K562 (cell line): ENCODE measurements around the gene SOX12. TPM values are rescaled to one million over a fixed set of nuclear protein-coding genes. Genes with fewer than 3 reads are reported as not detected.

Experiments
- ATAC-seq: fragments of 200-7000 bp; cut with Tn5 transposase; 3 replicates; pipeline ENCODE4 v1.9.1; 2020; ENCODE audit warnings: moderate library complexity
- BruUV-seq: library from RNA; stranded (reverse); fragments of 400-500 nt; replicated peaks from 2 replicates; lab custom pipeline; 2021; lab: Mats Ljungman, UMichigan
- CTCF ChIA-PET: fragments of 300-600 bp; formaldehyde crosslinking; extraction: SDS; loops from one replicate; lab custom pipeline; 2021; ENCODE audit warnings: low intra/inter-chr PET ratio; lab: Yijun Ruan, JAX
- POLR2A ChIA-PET: fragments of 300-600, 350-650 bp; sonication (Branson Sonifier 250); formaldehyde crosslinking; extraction: SDS; loops from one replicate; lab custom pipeline; 2021; ENCODE audit warnings: antibody characterized with exemption, inconsistent platforms; lab: Yijun Ruan, JAX
- DNase-seq, 4 experiments: peaks; one replicate each; pipeline versions ENCODE4 v3.0.0 to v3.0.0-alpha.2; 2011 to 2018; ENCODE audit warnings: low spot score in 3 of 4, mixed read lengths in 3 of 4; ENCODE audit errors: extremely low read depth in 1 of 4
- FAIRE-seq: peaks from 2 replicates; lab custom pipeline; 2011; peaks lifted over from hg19 to GRCh38; lab: Jason Lieb, UNC
- H2AFZ ChIP-seq: 2 replicates; pipeline ENCODE4 v1.6.0; 2011; ENCODE audit warnings: low read depth, low read length, control low read depth, inconsistent platforms
- H3K27ac ChIP-seq: fragments of 200-600 bp; 3 replicates; pipeline ENCODE4 v1.8.0; 2011; ENCODE audit warnings: low read depth, mild to moderate bottlenecking, control low read depth, inconsistent platforms, low read length, moderate library complexity, mixed read lengths; ENCODE audit errors: extremely low read depth
- H3K27me3 ChIP-seq, 2 experiments: fragments of 300-600 bp in 1 of 2; 2 replicates in 1 of 2; 3 replicates in 1 of 2; pipeline versions ENCODE4 v1.6.0 to v1.8.0; 2011; ENCODE audit warnings: inconsistent platforms in 2 of 2, low read length in 2 of 2, mild to moderate bottlenecking in 1 of 2, mixed read lengths in 1 of 2, moderate library complexity in 1 of 2; ENCODE audit not compliant: control insufficient read depth in 2 of 2, insufficient read depth in 2 of 2
- H3K36me3 ChIP-seq: fragments of 300-600 bp; 3 replicates; pipeline ENCODE4 v1.8.0; 2011; ENCODE audit warnings: mild to moderate bottlenecking, low read length, inconsistent platforms; ENCODE audit not compliant: control insufficient read depth, insufficient read depth
- H3K4me1 ChIP-seq, 2 experiments: fragments of 200-600 bp in 1 of 2; replicated peaks in 1 of 2; 2 replicates in 1 of 2; 3 replicates in 1 of 2; pipeline versions ENCODE4 v1.5.1 to v1.8.0; 2011; ENCODE audit warnings: inconsistent platforms in 2 of 2, low read length in 2 of 2, mild to moderate bottlenecking in 1 of 2, mixed read lengths in 1 of 2, moderate library complexity in 1 of 2; ENCODE audit not compliant: control insufficient read depth in 2 of 2, insufficient read depth in 2 of 2
- H3K4me2 ChIP-seq: 2 replicates; pipeline ENCODE4 v1.6.1; 2011; ENCODE audit warnings: low read length, control low read depth, inconsistent platforms, mixed read lengths; ENCODE audit not compliant: insufficient read depth
- H3K4me3 ChIP-seq: fragments of 200-600 bp; sonication (generic), shearing (Covaris generic); 2 replicates; pipeline ENCODE4 v1.5.1; 2016; ENCODE audit warnings: control low read depth, inconsistent platforms
- H3K79me2 ChIP-seq: fragments of 200-600 bp; 3 replicates; pipeline ENCODE4 v1.8.0; 2011; ENCODE audit warnings: low read length, inconsistent platforms; ENCODE audit not compliant: control insufficient read depth, insufficient read depth
- H3K9ac ChIP-seq, 2 experiments: 2 replicates each; pipeline versions ENCODE4 v1.6.0 to v1.6.1; 2011; ENCODE audit warnings: low read depth in 2 of 2, low read length in 2 of 2, control low read depth in 1 of 2, inconsistent platforms in 1 of 2, mild to moderate bottlenecking in 1 of 2, mixed read lengths in 1 of 2; ENCODE audit not compliant: insufficient read depth in 1 of 2
- H3K9me1 ChIP-seq: one replicate; pipeline ENCODE4 v1.6.0; 2011; ENCODE audit warnings: inconsistent platforms, mild to moderate bottlenecking, low read length, moderate library complexity; ENCODE audit not compliant: control insufficient read depth, insufficient read depth
- H3K9me3 ChIP-seq: replicated peaks from 2 replicates; pipeline ENCODE4 v1.5.1; 2011; ENCODE audit warnings: low read depth, low read length, inconsistent platforms; ENCODE audit not compliant: control insufficient read depth, insufficient read depth
- H4K20me1 ChIP-seq: replicated peaks from 2 replicates; pipeline ENCODE4 v1.6.1; 2011; ENCODE audit warnings: low read length, inconsistent platforms, mixed read lengths; ENCODE audit not compliant: control insufficient read depth, insufficient read depth
- BRF2 ChIP-seq: IDR thresholded peaks from 3 replicates; pipeline ENCODE4 v1.6.1; 2011; ENCODE audit warnings: borderline replicate concordance, mild to moderate bottlenecking; ENCODE audit not compliant: insufficient read length, insufficient read depth
- ELF4 ChIP-seq: fragments of 450-650 bp; formaldehyde crosslinking; IDR thresholded peaks from 2 replicates; pipeline ENCODE4 v1.4.0; 2022; ENCODE audit warnings: missing genetic modification characterization
- FUS ChIP-seq: fragments of 200-400 bp; formaldehyde crosslinking; optimal IDR thresholded peaks from 2 replicates; pipeline ENCODE3; 2017; ENCODE audit warnings: low read depth, low read length
- GTF2E2 ChIP-seq: fragments of 200-800 bp; sonication (Bioruptor generic); IDR thresholded peaks from 2 replicates; pipeline ENCODE4 v1.6.1; 2016; ENCODE audit warnings: missing genetic modification characterization, missing compliant biosample characterization
- KDM2B ChIP-seq: fragments of 250-450 bp; sonication (Bioruptor Pico); IDR thresholded peaks from 2 replicates; pipeline ENCODE4 v1.8.0; 2021; ENCODE audit warnings: mild to moderate bottlenecking, moderate library complexity
- RBFOX2 ChIP-seq: fragments of 200-400 bp; formaldehyde crosslinking; IDR thresholded peaks from 2 replicates; pipeline ENCODE4 v1.6.1; 2017; ENCODE audit warnings: low read depth, mild to moderate bottlenecking, low read length, moderate library complexity
- SMAD3 ChIP-seq: fragments of 450-650 bp; formaldehyde crosslinking; conservative IDR thresholded peaks from 2 replicates; pipeline ENCODE4 v1.4.0; 2020; ENCODE audit warnings: mild to moderate bottlenecking
- SMC3 ChIP-seq: conservative IDR thresholded peaks from 2 replicates; pipeline ENCODE4 v1.6.1; 2011; ENCODE audit warnings: low read depth, low read length, improper control_type of control experiment; ENCODE audit not compliant: insufficient read depth
- TAF1 ChIP-seq: IDR thresholded peaks from 2 replicates; pipeline ENCODE4 v1.6.1; 2011; ENCODE audit warnings: mild to moderate bottlenecking, low read length, moderate library complexity; ENCODE audit not compliant: insufficient read depth, control insufficient read depth, severe bottlenecking; ENCODE audit errors: extremely low read depth
- ZBTB17 ChIP-seq: fragments of 450-650 bp; formaldehyde crosslinking; IDR thresholded peaks from 2 replicates; pipeline ENCODE4 v1.4.0; 2020; ENCODE audit warnings: mild to moderate bottlenecking
- ZNF589 ChIP-seq: fragments of 200-800 bp; sonication (Bioruptor generic); IDR thresholded peaks from 2 replicates; pipeline ENCODE4 v1.6.1; 2016; ENCODE audit warnings: low read depth, missing genetic modification characterization, missing compliant biosample characterization
- ZNF592 ChIP-seq: fragments of 450-650 bp; IDR thresholded peaks from 2 replicates; pipeline ENCODE4 v1.6.1; 2017; ENCODE audit warnings: antibody characterized with exemption, mild to moderate bottlenecking
- WGBS: fragments of 100-300 bp; shearing (Covaris generic); methylation state at CpG from one replicate; pipeline ENCODE4 v1.1.6; 2016; ENCODE audit warnings: low coverage, mixed read lengths; ENCODE audit not compliant: insufficient coverage; ENCODE audit errors: missing lambda C conversion rate; 5-methylcytosine and 5-hydroxymethylcytosine counted together
- in situ Hi-C: fragments of 300-500 bp; cut with MboI; formaldehyde crosslinking; loops from 4 replicates; pipeline ENCODE4 v1.15.0; 2018; ENCODE audit warnings: inconsistent platforms, mixed read lengths
- intact Hi-C: fragments of 100-400 bp; cut with micrococcal nuclease; formaldehyde crosslinking; loops from 2 replicates; pipeline ENCODE4 v1.14.2; 2022
- polyA plus RNA-seq, 8 experiments: library from polyadenylated mRNA; depleted of rRNA in 4 of 8; stranded (reverse) in 5 of 8; unstranded in 3 of 8; fragments of >200 nt; fragmentation: Nextera tagmentation in 2 of 8; fragmentation: Illumina TruSeq in 1 of 8; extraction: Ambion mirVana in 2 of 8; extraction: Trizol in 1 of 8; gene quantifications; 2 replicates each; pipeline versions ENCODE4 v1.2.1 to v1.2.3, GENCODE V29; 2011 to 2014; ENCODE audit warnings: inconsistent platforms in 1 of 8, missing spikeins in 1 of 8
- total RNA-seq, 7 experiments: library from RNA; depleted of rRNA in 6 of 7; stranded (reverse); fragments of >200 nt in 6 of 7; fragmentation: Illumina TruSeq in 2 of 7; extraction: Trizol in 2 of 7; gene quantifications; 2 replicates each; pipeline versions ENCODE4 v1.2.1 to v1.2.3, GENCODE V29; 2011 to 2021; ENCODE audit warnings: low replicate concordance in 1 of 7

SOX12 gene
- total and polyA plus RNA-seq, 9 of the 15 experiments (the other 6 are each of a cell fraction or from before 2014, with no cell fraction given) = 0.42 to 26.3 (median 2.6) TPM

- TF ChIP-seq KDM2B (CRISPR knock-in tag) (no peak), GTF2E2 (tag) (0 out of 2 replicates have a peak, but pooled peaks have one; percentile 39), FUS (peak; percentile 31), SMAD3 (CRISPR knock-in tag) (no peak), TAF1 (peak; percentile 43), SMC3 (no peak), ELF4 (CRISPR knock-in tag) (peak; percentile 91; the same call in 1 of the 2 replicates)
Measured at GRCh38 chr20:347640-348484, 22.5 kb downstream of the SOX12 start (continued).

- POLR2A ChIA-PET = interaction anchor here (0.6 kb wide), 2 partner anchors 19 to 47 kb away, joined by 3 read pairs; no protein-coding TSS in a partner anchor
- Histone ChIP-seq H4K20me1 (no peaks in the 10 kb centered on the region), H2AFZ (no peak overlapping the region), H3K9me3 (no peaks in the 10 kb centered on the region), H3K27ac (peak overlapping the region; percentile 96), H3K4me3 (no peak overlapping the region), H3K9me1 (no peaks in the 10 kb centered on the region), H3K4me2 (peak overlapping the region; percentile 90; the same call in 1 of the 2 replicates), H3K4me1 (peaks cover 11 to 41% of the 10 kb centered on the region in 2 experiments), H3K36me3 (peaks cover 22% of the 10 kb centered on the region), H3K79me2 (peaks cover 25% of the 10 kb centered on the region), H3K9ac (peak overlapping the region; percentile 79 to 80; a peak in 3 of 4 replicates), H3K27me3 (no peaks in the 10 kb centered on the region)
- DNase-seq (no peak), FAIRE-seq (no peak), ATAC-seq (no peak)
- BruUV-seq = no TSS peak
- 75% methylated on average over 8 of the region's 19 CpGs for WGBS
- in situ Hi-C loops (no loop called here), intact Hi-C loops (no loop called here)
- CTCF ChIA-PET = interaction anchor here (0.7 kb wide), 1 partner anchor 58 kb away, joined by 3 read pairs; no protein-coding TSS in a partner anchor
- TF ChIP-seq ZNF589 (CRISPR knock-in tag) = 0 out of 2 replicates have a peak, but pooled peaks have one; percentile 2
- peak; percentile 56; the same call in 1 of the 2 replicates for TF ChIP-seq RBFOX2
- no peak for TF ChIP-seq ZBTB17 (CRISPR knock-in tag)
- no peak for TF ChIP-seq BRF2
- TF ChIP-seq ZNF592 = 0 out of 2 replicates have a peak, but pooled peaks have one; percentile 9
Measured at GRCh38 chr20:348972-349841, 23.9 kb downstream of the SOX12 start.
